T-helper 1 cell treated with Interleukin-12 subunit alpha and Interleukin-12 subunit beta and Interleukin-4 antibody, amounts not matched to agents 30 μg/mL and 1 μg/mL, for 36 hours (primary cell): ENCODE data around the gene CRAT.

ENCODE experiments used
- H3K27ac Mint-ChIP-seq: one replicate; pipeline ENCODE4 v1.8.0; 2021; ENCODE audit warnings: mild to moderate bottlenecking, mixed read lengths
- H3K27me3 Mint-ChIP-seq: one replicate; pipeline ENCODE4 v1.8.0; 2021; ENCODE audit warnings: low read depth, mixed read lengths
- H3K36me3 Mint-ChIP-seq: one replicate; pipeline ENCODE4 v1.8.0; 2021; ENCODE audit warnings: low read depth, mixed read lengths
- H3K4me1 Mint-ChIP-seq: one replicate; pipeline ENCODE4 v1.8.0; 2021; ENCODE audit warnings: low read depth, mixed read lengths
- H3K4me3 Mint-ChIP-seq: one replicate; pipeline ENCODE4 v1.8.0; 2021; ENCODE audit warnings: mild to moderate bottlenecking, moderate library complexity, mixed read lengths
- H3K9me3 Mint-ChIP-seq: one replicate; pipeline ENCODE4 v1.8.0; 2021; ENCODE audit warnings: mixed read lengths

Gene CRAT

GRCh38 chr9:129058965-129059795, 51.4 kb downstream of the CRAT start:
- H3K4me3 Mint-ChIP-seq: no peak overlapping the region
- H3K36me3 Mint-ChIP-seq: peaks cover 9% of the 10 kb centered on the region
- no peaks in the 10 kb centered on the region for H3K9me3 Mint-ChIP-seq
- H3K4me1 Mint-ChIP-seq: no peaks in the 10 kb centered on the region
- H3K27ac Mint-ChIP-seq: no peak overlapping the region
- no peaks in the 10 kb centered on the region for H3K27me3 Mint-ChIP-seq

- Mint-ChIP-seq H3K4me1 (no peaks in the 10 kb centered on the region), H3K4me3 (no peak overlapping the region), H3K27me3 (no peaks in the 10 kb centered on the region), H3K36me3 (peaks cover 4% of the 10 kb centered on the region), H3K27ac (no peak overlapping the region), H3K9me3 (no peaks in the 10 kb centered on the region)
Observed at GRCh38 chr9:129054163-129054851, 56.3 kb downstream of the CRAT start.

DNA sequence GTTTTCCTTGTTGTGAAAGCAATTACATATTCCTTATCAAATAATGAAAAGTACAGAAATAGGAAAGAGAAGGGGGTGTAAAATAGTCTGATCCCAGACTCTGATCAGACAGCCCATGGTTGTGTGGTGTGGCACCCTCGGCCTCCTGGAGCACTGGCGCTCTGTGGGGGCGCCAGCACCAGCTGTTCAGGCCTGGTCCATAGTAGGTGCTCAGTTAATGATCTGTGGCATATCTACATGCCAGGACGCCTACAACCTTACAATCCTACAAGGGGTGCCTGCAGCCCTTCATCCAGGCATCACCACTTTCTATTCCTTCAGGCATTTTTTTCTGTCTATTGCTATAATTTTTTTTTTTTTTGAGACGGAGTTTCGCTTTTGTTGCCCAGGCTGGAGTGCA, 57.6 kb downstream of the CRAT start:
- Mint-ChIP-seq H3K4me3 (no peak overlapping the region), H3K27ac (no peak overlapping the region), H3K36me3 (peaks cover 10% of the 10 kb centered on the region), H3K4me1 (no peaks in the 10 kb centered on the region), H3K9me3 (no peaks in the 10 kb centered on the region), H3K27me3 (no peaks in the 10 kb centered on the region)

DNA sequence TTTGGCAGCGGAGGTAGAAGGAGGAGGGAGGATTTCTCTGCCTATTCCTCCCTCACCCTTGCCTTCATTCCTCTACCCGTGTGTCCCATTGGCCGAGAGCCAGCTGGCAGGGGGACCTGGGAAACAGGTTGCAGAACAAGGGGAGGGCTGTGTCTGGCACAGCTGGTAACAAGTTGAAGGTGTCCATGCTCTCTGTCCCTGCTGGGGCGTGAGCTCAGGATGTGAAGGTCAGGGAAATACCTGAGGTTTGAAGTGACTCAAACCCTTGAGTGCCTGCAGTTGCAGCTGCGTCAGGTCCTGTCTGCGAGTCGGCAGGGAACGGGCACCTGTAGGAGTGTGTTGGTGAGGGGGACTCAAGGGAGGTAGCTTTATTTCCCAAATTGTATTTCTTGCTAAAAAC, 58.0 kb downstream of the CRAT start:
- no peaks in the 10 kb centered on the region for H3K9me3 Mint-ChIP-seq
- no peak overlapping the region for H3K4me3 Mint-ChIP-seq
- no peaks in the 10 kb centered on the region for H3K27me3 Mint-ChIP-seq
- peaks cover 10% of the 10 kb centered on the region for H3K36me3 Mint-ChIP-seq
- H3K27ac Mint-ChIP-seq: no peak overlapping the region
- H3K4me1 Mint-ChIP-seq: no peaks in the 10 kb centered on the region
